NCI-H524 (cell line): ENCODE data around the gene RGS10.
A peak's percentile ranks its signal among the peaks of the same experiment; 100 is the strongest.

Experiments used
- DNase-seq, 2 experiments: peaks; one replicate each; lab custom pipeline; 2025; lab: John Stamatoyannopoulos, UW

Gene RGS10

DNA sequence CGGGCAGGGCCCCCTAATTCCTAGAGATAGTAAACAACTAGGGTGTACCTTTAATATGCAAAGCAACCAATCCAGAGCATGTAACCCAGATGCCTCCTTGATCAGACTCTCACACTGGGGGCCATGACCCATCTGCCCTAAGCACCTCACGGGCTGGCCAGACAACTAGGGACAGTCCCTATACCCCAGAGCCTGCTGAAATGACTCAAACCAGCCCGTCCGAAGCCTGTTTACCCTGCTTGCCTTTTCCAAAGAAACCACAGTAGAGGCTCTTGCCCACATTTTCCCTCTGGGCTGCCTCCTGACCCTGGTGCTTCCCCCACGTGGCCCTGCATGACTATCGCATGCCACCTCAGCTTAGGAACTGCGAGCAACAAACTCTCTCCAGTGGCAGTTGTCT lies 46.2 kb downstream of the RGS10 start:
- DNase-seq = no peak

DNA sequence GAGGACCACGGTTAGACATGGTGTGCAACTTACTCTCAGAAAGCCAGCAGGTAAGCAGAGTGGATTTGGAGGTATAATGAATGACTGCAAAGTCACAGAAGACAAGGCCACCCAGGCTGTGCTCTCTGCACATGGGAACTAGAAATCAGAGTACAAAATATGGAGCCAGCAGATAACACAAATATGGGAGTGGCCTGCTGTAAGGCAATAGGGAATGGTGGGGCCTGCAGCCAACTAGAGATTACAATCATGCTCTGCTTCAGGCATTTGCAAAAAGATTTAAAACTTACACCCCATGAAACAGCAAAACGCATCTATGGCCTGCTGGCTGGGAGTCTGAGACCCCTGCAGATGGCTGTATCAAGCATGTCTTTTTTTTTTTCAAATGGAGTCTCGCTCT lies 47.0 kb downstream of the RGS10 start:
- no peak for DNase-seq

DNA sequence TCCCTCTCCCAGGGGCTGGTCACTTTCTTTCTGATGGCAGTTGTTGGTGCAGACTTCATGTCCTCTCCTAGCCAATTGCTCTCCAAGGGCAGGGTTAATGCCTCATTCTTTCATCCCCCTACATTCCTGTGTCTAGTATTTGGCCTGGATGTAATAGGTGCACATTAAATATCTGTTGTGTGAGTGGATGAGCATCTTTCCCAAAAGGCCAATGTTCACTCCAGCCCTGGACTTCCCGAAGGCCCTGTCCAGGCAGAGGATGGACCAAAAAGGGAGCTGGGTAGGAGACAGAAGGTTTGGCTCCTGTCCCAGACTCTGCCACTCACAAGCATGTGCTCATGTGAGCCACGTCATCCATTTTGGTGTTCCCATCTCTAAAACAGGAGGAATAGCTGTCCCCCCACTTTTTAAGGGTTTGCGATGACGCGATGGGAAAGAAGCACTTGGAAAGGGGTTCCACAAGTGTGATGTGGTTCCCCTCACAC lies 47.5 kb downstream of the RGS10 start:
- no peak for DNase-seq

DNA sequence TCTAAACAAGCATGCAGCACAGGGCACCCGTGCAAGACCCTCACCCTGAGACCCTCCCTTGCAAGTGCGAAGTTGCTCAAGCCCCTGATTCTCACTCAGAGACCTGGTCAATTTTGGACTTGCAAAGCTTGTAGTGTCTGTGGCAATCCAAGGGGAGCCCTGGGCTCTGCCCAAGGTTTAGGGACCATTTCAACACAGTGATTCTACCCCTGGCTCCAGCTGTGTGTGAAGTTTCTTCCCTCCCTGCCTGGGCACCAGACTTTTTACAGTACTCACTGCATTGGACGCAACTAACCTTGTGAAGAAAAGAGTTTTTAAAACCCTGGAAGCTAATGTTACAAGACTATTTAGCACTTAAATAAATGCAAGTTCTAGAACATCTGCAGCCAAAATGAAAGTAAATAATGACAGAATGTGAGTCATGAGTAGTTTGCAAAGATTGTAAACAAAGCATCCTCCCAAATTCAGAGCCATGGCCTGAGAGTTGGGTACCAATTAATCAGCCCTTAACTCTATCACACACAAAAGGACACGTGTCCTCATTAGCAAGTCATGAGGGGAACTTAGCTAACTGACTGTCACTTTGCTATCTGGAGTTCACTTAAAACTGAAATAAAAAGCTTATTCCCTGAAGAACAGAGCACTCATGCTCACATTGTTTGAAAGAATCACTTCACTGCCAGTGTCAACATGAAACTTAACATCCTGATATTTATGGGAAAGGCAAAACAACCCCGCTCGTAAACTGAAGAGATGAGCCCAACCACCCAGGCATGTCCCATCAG lies 48.1 kb downstream of the RGS10 start:
- no peak for DNase-seq

DNA sequence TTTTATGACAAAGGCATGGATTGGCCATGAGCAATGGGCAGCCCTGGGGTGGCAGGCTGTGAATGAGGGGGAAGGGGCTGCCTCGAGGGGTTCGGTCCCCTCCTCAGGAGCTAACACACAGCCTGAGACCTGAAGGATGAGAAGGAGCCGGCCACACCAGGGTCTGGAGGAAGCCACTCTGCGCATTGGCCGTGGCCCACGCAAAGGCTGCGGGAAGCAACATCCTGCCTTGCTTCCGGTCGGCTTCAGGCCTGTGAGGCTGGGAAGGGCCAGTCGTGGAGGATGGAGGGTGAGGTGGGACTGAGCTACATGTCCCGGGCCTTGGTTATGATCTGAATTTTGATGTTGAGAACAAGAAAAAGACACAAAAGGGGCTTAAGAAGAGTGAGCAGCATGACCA lies 49.4 kb downstream of the RGS10 start:
- DNase-seq = no peak

DNA sequence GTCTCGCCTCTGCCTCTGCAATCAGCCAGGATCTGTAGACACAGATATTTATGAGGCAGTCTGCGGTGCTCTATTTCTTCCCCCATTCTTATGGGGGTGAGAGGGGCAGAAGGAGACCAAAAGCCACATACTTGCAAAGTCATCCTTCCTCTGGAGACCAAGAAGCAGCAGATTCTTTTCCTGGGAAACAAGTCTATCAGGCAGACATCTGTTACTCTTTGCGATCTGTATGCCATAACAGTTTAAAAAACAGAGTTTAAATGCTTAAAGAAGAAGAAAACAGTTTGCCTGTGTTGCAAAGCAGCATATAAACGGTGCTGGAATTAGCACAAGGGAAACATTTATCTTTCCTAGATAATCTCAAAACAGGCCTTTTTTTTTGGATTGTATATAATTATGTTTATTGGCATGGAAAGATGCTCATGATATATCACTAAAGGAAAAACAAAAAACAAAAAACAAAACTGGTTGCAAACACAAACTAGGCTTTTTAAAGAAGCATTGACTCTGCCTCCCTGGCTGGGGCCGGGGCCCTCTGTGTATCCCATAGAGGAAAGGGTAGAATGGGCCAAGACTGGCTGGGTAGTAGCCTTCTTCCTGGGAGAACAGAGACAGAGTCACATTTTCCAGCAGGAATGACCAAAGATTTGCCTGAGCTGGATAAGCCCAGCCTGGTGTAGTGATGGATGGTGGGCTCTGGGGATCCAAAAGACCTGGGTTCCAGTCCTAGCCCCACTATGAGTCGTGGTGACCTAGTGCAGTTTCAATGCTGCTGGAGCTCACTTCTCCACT lies 50.4 kb downstream of the RGS10 start:
- DNase-seq = no peak

DNA sequence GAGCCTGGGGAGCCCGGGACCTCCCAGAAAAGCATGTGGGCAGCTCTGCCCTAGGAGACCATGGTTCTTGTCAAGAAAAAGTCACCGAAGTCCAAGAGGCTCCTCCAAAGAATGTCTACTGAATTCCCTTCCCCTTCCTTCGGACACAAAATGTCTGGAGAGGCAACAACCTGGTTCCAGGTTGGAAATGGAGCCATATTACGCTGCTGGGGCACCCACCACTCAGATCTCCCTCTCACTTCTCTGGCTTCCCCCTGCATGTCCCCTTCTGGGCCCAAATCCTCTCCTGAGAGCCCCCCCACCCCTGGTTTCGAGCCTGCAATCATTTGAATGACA lies 52.6 kb downstream of the RGS10 start:
- peak in 1 of 2 experiments; percentile 1 for DNase-seq

DNA sequence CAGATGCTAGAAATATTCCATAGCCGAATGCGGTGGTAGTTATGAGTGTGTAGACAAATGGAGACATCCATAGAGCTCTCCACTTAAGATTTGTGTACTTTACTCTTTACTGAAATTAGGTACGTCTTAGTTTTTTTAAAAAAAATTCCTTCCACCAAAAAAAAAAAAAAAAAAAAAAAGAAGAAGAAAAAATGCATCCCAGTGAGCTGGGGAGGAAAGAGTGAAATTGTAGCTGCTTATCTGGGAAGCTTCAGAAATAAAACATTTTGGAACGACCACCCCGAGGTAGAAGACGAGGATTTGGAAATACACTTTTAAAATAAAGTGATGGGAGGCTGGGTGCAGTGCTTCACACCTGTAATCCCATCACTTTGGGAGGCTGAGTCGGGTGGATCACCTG lies 53.8 kb downstream of the RGS10 start:
- no peak for DNase-seq

DNA sequence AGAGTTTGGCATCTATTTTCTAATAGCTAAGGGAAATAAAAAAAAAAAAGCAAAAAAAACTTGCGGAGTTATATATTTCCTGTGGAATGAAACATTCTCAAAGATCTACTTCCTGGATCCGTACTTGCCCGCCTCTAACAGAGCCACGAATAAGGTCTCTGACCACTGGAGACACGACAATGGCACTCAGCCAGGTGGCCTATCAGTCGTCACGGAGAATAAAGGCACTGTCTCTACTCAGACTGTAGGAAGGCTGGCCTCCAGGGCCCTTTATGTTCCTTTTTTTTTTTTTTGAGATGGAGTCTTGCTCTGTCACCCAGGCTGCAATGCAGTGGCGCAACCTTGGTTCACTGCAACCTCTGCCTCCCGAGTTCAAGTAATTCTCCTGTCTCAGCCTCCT lies 58.7 kb downstream of the RGS10 start:
- DNase-seq = no peak

DNA sequence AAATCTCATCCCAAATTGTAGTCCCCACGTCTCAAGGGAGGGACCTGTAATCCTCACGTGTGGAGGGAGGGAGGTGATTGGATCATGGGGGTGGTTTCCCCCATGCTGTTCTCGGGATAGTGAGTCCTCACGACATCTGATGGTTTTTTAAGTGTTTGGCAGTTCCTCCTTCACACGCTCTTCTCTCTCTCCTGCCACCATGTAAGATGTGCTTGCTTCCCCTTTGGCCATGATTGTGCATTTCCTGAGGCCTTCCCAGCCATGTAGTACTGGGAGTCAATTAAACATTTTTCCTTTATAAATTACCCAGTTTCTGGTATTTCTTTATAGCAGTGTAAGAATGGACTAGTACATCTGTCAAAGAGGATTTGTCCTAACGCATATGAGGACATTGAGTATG lies 59.5 kb downstream of the RGS10 start:
- no peak for DNase-seq

DNA sequence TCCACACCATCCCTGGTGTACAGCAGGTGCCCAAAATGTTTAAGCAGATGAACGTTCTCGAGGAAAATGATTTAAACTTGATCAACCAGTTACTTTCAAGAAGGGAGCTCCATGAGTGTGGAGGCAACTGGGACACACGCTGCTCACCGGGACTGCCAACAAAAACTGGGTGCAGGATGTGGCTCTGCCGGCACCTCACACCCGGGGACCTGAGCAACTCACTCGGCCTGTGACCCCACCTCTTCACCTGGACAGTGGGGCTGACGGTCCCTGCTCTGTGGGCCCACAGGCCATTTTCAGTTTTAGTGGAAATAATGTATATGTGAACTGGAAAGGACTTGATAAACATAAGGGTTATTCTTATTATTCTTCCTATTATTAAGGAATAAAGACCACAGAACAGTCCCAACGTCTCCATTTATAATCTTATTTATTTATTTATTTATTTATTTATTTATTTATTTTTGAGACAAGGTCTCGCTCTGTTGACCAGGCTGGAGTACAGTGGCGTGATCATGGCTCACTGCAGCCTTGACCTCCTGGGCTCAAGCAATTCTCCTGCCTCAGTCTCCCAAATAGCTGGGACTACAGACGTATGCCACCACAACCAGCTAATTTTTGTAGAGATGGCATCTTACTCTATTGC lies 60.6 kb downstream of the RGS10 start:
- no peak for DNase-seq

DNA sequence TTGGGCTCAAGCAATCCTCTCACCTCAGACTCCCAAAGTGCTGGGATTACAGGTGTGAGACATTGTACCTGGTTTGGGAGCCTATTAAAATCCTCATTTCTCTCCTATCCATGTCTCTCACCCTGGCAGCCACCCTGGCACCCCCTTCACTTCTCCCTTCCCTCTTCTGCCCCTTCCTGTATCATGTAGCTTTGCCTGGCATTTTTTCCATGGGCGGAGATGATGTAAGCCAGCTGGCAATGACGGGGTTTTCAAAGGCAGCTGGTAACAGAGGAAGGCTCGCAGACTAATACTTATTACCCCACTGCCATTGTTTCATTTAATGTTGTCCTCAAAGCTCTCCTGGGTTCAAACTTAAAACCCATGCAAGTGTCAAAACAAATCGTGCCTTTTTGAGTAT lies 61.9 kb downstream of the RGS10 start:
- DNase-seq = no peak

DNA sequence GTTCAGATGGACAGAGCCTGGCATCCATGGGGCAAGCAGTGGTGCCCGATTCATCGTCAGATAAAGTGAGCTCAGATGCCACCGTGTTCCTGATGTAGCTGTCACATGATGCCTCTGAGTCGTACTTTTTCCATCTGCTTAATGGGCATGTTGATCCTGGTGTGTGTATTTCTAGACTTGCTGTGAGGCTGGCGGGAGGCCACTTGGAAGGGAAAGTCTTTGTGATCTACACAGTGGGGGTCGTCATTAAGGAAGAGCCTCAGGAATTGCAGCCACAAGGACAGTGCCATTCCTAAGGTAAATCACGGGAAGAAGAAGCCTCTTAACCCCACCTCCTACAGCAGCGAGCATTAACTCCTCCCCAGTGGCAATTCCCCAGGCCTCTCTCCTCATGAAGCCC lies 63.0 kb downstream of the RGS10 start:
- DNase-seq = no peak

DNA sequence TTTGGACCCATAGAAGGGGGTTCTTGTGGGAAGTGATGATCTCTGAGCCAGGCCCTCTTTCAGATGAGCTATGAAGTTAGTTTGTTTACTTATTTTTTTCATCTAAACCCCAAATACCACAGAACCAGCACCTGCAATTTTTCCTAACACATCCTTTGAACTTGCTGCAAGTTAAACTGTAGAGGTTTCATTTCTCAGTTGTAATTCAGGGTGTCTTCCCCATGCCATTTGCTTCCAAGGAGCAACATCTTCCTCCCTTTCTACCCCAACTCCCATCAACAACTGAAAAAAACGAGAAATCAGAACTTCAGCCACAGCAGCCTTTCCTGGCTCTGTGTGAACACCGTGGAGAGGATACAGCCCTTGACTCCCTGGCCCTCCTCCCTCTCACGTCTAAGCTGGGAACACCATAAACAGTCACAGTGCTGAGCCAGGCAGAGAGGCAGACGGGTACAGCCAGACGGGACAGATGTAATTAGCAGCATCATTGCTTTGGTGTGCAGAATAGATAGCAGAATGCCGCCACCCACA lies 63.6 kb downstream of the RGS10 start:
- DNase-seq = peak in 1 of 2 experiments; percentile 2

DNA sequence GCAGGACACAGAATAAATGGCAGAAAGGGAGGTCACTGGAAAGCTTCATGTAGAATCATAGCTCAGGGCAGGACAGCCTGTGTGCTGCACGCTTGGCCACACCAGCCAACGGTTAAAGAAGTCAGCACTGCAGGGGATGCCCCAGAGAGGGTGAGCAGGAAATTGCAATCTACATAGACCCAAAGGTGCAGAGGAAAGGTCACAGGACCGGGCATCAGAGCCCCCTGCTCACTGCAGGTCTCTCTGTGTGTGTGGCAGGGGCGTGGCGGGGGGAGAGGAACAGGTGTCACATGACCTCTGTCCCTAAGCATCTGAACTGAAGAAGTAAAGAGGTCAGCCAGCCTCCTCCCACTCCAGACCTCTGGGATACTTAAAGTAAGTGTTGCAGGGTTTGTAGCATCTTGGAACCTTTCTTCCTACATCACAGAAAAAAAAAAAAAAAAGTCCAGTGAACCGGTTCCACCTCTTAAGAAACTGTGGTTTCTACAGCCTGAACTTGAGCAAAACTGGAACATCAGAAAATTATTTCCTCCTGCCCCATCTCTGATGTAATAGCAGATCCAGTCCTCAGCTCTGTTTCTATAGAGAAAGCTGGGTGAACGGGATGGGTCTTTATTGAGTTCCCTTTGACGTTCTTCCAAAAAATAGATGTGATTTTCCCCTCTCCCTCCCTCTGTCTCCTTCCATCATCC lies 64.3 kb downstream of the RGS10 start:
- DNase-seq = no peak

DNA sequence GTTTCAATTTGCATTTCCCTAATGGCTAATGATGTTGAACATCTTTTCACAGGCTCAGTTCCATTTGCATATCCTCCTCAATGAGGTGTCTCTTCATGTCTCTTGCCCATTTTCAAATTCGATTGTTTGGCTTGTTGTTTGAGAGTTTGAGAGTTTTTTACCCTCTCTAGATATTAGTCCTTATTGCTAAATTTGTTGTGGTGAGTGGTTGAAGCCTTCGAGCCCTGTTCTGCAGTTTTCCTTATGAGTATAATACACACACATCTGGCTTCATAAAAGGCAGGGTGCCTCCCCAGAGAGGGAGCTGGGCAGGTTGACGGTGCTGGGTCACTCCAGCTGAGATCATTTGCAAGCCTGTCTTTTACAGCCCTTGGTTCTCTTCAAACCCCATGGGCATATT lies 65.1 kb downstream of the RGS10 start:
- no peak for DNase-seq

DNA sequence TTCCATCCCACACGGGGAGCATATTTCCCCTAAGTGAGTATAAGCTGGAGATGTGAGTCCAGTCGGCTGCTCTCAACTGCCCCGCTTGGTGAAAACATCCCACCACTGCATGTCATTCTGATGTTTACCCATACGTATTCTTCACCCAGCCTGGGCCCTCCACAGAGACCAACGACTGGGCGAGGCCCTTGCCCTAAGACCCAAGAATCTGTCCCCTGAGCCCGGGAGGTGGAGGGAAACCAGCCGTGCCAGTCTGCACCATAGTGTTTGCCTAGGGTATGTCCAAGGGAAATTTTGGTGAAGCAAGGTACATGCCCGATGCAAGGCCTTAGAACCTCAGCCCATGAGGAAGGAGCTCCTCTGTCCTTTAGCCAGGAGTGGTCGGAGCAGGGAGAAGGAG lies 67.9 kb downstream of the RGS10 start:
- DNase-seq = no peak

DNA sequence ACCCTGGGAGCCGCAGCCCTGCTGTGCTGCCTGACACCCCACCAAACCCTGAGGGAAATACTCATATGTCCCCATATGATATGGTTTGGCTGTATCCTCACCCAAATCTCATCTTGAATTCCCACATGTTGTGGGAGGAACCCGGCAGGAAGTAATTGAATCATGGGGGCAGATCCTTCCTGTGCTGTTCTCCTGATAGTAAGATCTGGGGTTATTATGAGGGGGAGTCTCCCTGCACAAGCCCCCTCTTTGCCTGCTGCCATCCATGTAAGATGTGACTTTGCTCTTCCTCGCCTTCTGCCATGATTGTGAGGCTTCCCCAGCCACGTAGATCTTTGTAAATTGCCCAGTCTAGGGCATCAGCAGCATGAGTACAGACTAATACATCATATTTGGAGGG lies 68.7 kb downstream of the RGS10 start:
- DNase-seq = no peak

DNA sequence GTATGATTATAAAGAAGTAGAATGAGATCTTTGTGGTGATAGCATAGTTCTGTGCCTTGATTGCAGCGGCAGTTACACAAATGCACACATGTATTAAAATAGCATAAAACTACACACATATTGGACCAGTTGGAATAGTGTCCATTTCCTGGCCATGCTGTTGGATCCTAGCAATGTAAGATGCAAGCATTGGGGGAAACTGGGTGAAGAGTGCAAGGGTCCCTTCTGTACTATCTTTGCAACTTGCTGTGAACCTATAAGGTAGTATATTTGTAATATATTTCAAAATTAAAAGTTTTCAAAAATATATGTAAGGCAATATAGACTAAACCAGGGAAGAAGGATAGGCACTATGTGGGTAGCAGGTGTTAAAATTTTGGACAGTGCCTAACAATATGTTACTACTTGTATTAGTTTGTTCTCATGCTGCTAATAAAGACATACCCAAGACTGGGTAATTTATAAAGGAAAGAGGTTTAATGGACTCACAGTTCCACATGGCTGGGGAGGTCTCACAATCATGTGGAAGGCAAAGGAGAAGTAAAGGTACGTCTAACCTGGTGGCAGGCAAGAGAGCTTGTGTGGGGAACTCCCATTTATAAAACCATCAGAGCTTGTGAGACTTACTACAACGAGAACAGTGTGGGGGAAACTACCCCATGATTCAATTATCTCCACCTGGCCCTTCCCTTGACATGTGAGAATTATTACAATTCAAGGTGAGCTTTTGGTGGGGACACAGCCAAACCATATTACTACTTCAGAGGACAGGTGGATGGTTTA lies 71.4 kb downstream of the RGS10 start:
- DNase-seq = no peak

DNA sequence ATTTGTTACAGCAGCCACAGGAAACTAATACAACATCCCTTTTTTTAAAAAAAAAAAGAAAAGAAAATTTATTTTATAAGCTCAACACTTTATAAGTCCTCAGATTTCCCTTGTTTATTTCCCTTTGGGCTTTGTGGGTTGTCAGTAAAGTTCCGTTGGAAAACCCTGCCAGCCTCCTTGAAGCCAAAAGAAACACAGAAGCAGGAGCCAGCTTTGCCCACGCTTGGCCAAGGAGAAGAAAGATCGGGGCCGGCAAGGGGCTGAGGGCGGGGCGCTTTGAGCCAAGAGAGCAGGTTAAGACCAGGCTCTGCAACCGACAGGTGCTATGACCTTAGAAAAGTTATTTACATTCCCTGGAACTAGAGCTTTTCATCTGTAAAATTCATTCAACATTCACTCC lies 72.7 kb downstream of the RGS10 start:
- no peak for DNase-seq

DNA sequence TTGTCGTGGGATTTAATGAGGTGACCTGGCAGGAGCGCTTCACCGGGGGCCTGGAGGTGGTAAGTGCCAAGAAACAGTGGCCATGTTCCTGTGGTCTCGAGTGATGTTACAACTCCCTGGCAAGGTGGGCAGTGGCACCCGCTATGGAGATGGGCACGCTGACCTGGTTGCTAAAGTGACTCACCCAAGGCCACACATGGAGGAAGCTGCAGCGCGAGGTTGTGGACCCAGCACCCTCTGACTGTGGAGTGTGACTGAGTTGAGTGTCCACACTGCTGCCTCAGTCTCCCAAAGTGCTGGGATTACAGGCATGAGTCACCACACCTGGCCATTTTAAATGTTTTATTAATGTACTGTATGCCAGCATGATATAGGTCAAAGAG lies 73.2 kb downstream of the RGS10 start:
- DNase-seq = no peak
